Body of pancreas (tissue), 4 donors: ENCODE measurements around the gene GLT6D1. TPM values are rescaled to one million over a fixed set of nuclear protein-coding genes. Genes with fewer than 3 reads are reported as not detected.

Experiments
- ATAC-seq: fragments of 150-250 bp; one replicate; pipeline ENCODE4 v1.9.1; 2016
- DNase-seq, 4 donors: peaks; one replicate each; pipeline ENCODE4 v3.0.0-alpha.2; 2019
- H3K27ac ChIP-seq, 4 donors: fragments of 200-600 bp; sonication (generic); 1 replicate in 3 of 4; 2 replicates in 1 of 4; pipeline versions ENCODE4 v1.5.1 to v1.6.1; 2016 to 2019; ENCODE audit warnings: mild to moderate bottlenecking in 1 of 4, mixed read lengths in 1 of 4, moderate library complexity in 1 of 4
- H3K27me3 ChIP-seq, 2 donors: fragments of 200-600 bp; sonication (generic); one replicate each; pipeline ENCODE4 v1.6.0; 2016; ENCODE audit warnings: mild to moderate bottlenecking in 1 of 2
- H3K36me3 ChIP-seq, 2 donors: fragments of 200-600 bp; sonication (generic); replicated peaks in 1 of 2; 2 replicates each; pipeline ENCODE4 v1.5.1; 2016; ENCODE audit warnings: low read depth in 2 of 2; ENCODE audit not compliant: insufficient read depth in 1 of 2
- H3K4me1 ChIP-seq: fragments of 200-600 bp; sonication (generic); one replicate; pipeline ENCODE4 v1.6.0; 2016
- H3K4me3 ChIP-seq, 2 donors: fragments of 200-600 bp; sonication (generic); 1 replicate in 1 of 2; 2 replicates in 1 of 2; pipeline ENCODE4 v1.5.1; 2016 to 2019
- H3K9me3 ChIP-seq, 3 donors: fragments of 200-600 bp; sonication (generic); 1 replicate in 2 of 3; 2 replicates in 1 of 3; pipeline ENCODE4 v1.5.1; 2016
- CTCF ChIP-seq, 7 experiments: fragments of 450-650 bp in 4 of 7; fragments of 200-600 bp in 3 of 7; sonication (generic) in 3 of 7; IDR thresholded peaks; one replicate each; pipeline ENCODE4 v1.5.1; 2016 to 2019; ENCODE audit warnings: antibody characterized with exemption in 7 of 7
- POLR2A ChIP-seq, 3 donors: fragments of 450-650 bp; IDR thresholded peaks; one replicate each; pipeline ENCODE4 v1.6.1; 2016; ENCODE audit warnings: antibody characterized with exemption in 3 of 3, mild to moderate bottlenecking in 2 of 3
- WGBS, 2 donors: methylation state at CpG; one replicate each; pipeline ENCODE4 v1.1.5; 2017; 5-methylcytosine and 5-hydroxymethylcytosine counted together
- intact Hi-C: fragments of 100-400 bp; cut with DNase I; formaldehyde crosslinking; loops from one replicate; pipeline ENCODE4 v1.15.1; 2023
- total RNA-seq, 2 donors: library from RNA; depleted of rRNA; stranded (reverse); fragments of >200 nt; gene quantifications; one replicate each; pipeline ENCODE4 v1.1.0, GENCODE V29; 2016

Gene GLT6D1, protein sequence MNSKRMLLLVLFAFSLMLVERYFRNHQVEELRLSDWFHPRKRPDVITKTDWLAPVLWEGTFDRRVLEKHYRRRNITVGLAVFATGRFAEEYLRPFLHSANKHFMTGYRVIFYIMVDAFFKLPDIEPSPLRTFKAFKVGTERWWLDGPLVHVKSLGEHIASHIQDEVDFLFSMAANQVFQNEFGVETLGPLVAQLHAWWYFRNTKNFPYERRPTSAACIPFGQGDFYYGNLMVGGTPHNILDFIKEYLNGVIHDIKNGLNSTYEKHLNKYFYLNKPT
- not detected for total RNA-seq

DNA sequence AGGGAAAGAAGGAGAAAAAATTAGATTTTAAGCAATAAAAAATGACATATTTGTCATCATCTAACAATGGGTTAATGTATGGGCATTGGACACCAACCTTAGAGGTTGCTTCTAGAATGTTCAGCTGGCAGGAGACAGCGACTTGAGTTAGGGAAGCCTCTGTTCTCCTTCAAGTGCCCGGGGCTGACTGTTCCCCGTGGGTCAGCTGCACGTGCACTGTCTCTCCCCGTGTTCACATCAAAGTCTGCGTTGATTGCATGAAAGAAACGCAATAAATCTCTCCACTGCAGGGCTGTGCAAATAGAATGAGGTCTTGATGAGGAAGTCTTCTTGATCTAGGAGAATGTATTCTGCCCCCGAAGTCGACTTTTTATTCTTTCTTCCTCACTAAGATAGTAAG lies at the start of gene GLT6D1:
GLT6D1 (minus strand) TSS at position 345 of the 400 bp plus-strand sequence. CDS start 353 bp downstream, outside the sequence.
- intact Hi-C loops: no loop called here
- Histone ChIP-seq H3K27me3 (no peaks in the 10 kb centered on the region), H3K4me3 (no peak within 1 kb of the TSS), H3K9me3 (peaks cover 0 to 5% (median 0%) of the 10 kb centered on the region in 3 donors), H3K4me1 (no peaks in the 10 kb centered on the region), H3K27ac (no peak within 1 kb of the TSS), H3K36me3 (no peaks in the 10 kb centered on the region)
- ATAC-seq: no peak
- no peak for DNase-seq
- no peak for TF ChIP-seq CTCF (IDR thresholded peaks at IDR 0.05)
- no peak for TF ChIP-seq POLR2A (IDR thresholded peaks at IDR 0.05)
- WGBS, 2 donors: 65 to 67% methylated on average over 9 of the region's 9 CpGs

- 71 to 85% methylated on average over 7 to 10 of the region's 10 CpGs for WGBS, 2 donors
- no peak for TF ChIP-seq POLR2A (IDR thresholded peaks at IDR 0.05)
- TF ChIP-seq CTCF (IDR thresholded peaks at IDR 0.05): no peak
- DNase-seq (no peak), ATAC-seq (no peak)
- no peaks in the 10 kb centered on the region for H3K27me3 ChIP-seq
- H3K9me3 ChIP-seq: no peaks in the 10 kb centered on the region
- intact Hi-C loops: no loop called here
- H3K4me1 ChIP-seq: no peaks in the 10 kb centered on the region
- H3K4me3 ChIP-seq: no peak overlapping the region
- H3K36me3 ChIP-seq: no peaks in the 10 kb centered on the region
- no peak overlapping the region for H3K27ac ChIP-seq
Measured at GRCh38 chr9:135689011-135689410, 49.7 kb upstream of the GLT6D1 start.

- 58 to 66% methylated on average over 11 to 15 of the region's 15 CpGs for WGBS, 2 donors
- H3K27me3 ChIP-seq: peaks cover 0 to 1% of the 10 kb centered on the region in 2 donors
Measured at GRCh38 chr9:135687216-135687615, 47.9 kb upstream of the GLT6D1 start.

DNA sequence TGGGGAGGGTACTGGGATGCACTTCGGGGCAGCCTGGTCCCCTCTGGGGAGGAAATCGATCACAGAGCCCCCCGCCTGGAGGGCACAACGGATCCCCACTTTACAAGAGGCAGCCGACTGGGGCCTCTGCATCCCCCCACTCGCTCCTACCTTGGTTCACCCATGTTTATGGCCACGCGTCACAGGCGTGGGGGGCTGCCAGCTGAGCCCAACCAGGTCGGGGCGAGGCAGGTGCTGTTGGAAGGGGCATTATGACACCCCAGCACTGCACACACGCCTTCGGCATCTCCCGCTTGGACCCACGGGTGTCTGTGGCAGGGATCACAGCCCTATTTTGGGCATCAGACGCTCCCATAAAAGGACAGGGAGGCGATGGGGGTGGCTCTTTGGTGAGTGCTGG lies 45.4 kb upstream of the GLT6D1 start:
- TF ChIP-seq CTCF (IDR thresholded peaks at IDR 0.05): no peak
- no peak for TF ChIP-seq POLR2A (IDR thresholded peaks at IDR 0.05)
- 52% methylated on average over 16 of the region's 17 CpGs; no CpG with 5 or more reads in 1 of the 2 donors for WGBS, 2 donors
- Histone ChIP-seq H3K9me3 (no peaks in the 10 kb centered on the region), H3K27ac (no peak overlapping the region), H3K36me3 (no peaks in the 10 kb centered on the region), H3K4me1 (no peaks in the 10 kb centered on the region), H3K27me3 (peaks cover 0 to 5% of the 10 kb centered on the region in 2 donors), H3K4me3 (no peak overlapping the region)
- intact Hi-C loops: no loop called here
- ATAC-seq (no peak), DNase-seq (no peak)

More at GRCh38 chr9:135687216-135687615, 47.9 kb upstream of the GLT6D1 start:
- Histone ChIP-seq H3K4me3 (no peak overlapping the region), H3K27ac (no peak overlapping the region), H3K9me3 (no peaks in the 10 kb centered on the region), H3K4me1 (no peaks in the 10 kb centered on the region), H3K36me3 (no peaks in the 10 kb centered on the region)
- DNase-seq: no peak
- TF ChIP-seq POLR2A (IDR thresholded peaks at IDR 0.05) (no peak), CTCF (IDR thresholded peaks at IDR 0.05) (no peak)
- intact Hi-C loops: no loop called here
- ATAC-seq: no peak
